Osteocyte (in vitro differentiated cells): Measurements from ENCODE around the gene RBMS3. TPM values are rescaled to one million over a fixed set of nuclear protein-coding genes. Genes with fewer than 3 reads are reported as not detected.

Experiments
- DNase-seq: peaks from one replicate; pipeline ENCODE4 v3.0.0; 2021; ENCODE audit warnings: mixed read lengths; ENCODE audit not compliant: unreplicated experiment; ENCODE audit errors: extremely low spot score
- H3K27ac Mint-ChIP-seq: one replicate; pipeline ENCODE4 v1.8.0; 2021; ENCODE audit warnings: mild to moderate bottlenecking, mixed read lengths; ENCODE audit not compliant: unreplicated experiment
- H3K27me3 Mint-ChIP-seq: one replicate; pipeline ENCODE4 v1.8.0; 2021; ENCODE audit warnings: mixed read lengths; ENCODE audit not compliant: unreplicated experiment
- H3K36me3 Mint-ChIP-seq: one replicate; pipeline ENCODE4 v1.8.0; 2021; ENCODE audit warnings: mixed read lengths; ENCODE audit not compliant: unreplicated experiment
- H3K4me1 Mint-ChIP-seq: one replicate; pipeline ENCODE4 v1.8.0; 2021; ENCODE audit warnings: mixed read lengths; ENCODE audit not compliant: unreplicated experiment
- H3K4me3 Mint-ChIP-seq: one replicate; pipeline ENCODE4 v1.8.0; 2021; ENCODE audit warnings: mild to moderate bottlenecking, moderate library complexity, mixed read lengths; ENCODE audit not compliant: unreplicated experiment
- H3K9me3 Mint-ChIP-seq: one replicate; pipeline ENCODE4 v1.8.0; 2021; ENCODE audit warnings: mixed read lengths; ENCODE audit not compliant: unreplicated experiment
- CTCF ChIP-seq: fragments of 200-600 bp; sonication (generic); IDR thresholded peaks from 2 replicates; pipeline ENCODE4 v1.5.0; 2021; ENCODE audit warnings: antibody characterized with exemption, mild to moderate bottlenecking, moderate library complexity
- total RNA-seq: library from RNA; stranded (reverse); gene quantifications from 2 replicates; pipeline ENCODE4 v1.2.1, GENCODE V29; 2021

Gene RBMS3
- total RNA-seq, 1 donor from 2014 or later = 64.2 TPM

GRCh38 chr3:29978036-29978435 is 697.2 kb downstream of the RBMS3 start:
- TF ChIP-seq CTCF = no peak
- DNase-seq = no peak
- Mint-ChIP-seq H3K36me3 (peaks cover 24% of the 10 kb centered on the region), H3K27me3 (no peaks in the 10 kb centered on the region), H3K27ac (no peak overlapping the region), H3K9me3 (peaks cover 30% of the 10 kb centered on the region), H3K4me1 (peaks cover 2% of the 10 kb centered on the region), H3K4me3 (no peak overlapping the region)

DNA sequence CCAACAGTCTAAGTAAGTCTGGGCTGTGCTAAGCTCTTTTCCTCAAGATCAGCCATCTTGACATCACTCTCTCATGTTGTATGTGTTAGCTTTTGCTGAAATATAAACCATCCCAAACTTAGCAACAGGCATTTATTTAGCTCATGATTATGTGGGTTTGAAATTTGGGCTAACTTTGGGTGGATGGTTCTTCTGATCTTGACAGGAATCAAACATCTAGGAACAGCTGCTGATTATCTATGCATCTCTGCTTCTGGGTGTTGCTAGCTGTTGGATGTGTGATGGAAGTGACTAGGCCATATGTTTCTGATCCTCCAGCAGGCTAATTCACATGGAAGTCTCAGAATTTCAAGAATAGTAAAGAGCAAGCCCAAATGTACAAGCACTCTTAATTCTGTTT is 710.3 kb downstream of the RBMS3 start:
- H3K27me3 Mint-ChIP-seq = no peaks in the 10 kb centered on the region
- peaks cover 2% of the 10 kb centered on the region for H3K4me1 Mint-ChIP-seq
- no peak for TF ChIP-seq CTCF
- H3K4me3 Mint-ChIP-seq = no peak overlapping the region
- H3K9me3 Mint-ChIP-seq = peaks cover 3% of the 10 kb centered on the region
- DNase-seq = no peak
- H3K36me3 Mint-ChIP-seq = peaks cover 23% of the 10 kb centered on the region
- no peak overlapping the region for H3K27ac Mint-ChIP-seq

DNA sequence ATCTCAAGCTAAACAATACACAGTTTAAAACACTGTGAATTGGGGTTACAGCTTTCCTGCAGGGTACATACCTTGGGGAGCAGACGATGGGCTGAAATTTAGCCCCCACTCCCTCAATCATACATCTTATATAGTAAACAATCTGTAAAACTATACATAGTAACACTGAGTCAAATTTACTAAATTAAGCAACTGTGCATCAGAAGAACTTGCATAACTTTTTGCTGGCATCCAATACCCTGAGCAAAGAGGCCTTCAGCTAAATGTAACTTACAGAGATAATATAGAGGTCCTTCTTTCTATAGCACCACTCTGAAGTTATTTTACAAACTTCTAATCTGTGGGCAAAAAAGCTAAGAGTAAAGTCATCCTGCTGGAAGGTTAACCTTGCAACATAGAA is 721.9 kb downstream of the RBMS3 start:
- no peak for TF ChIP-seq CTCF
- DNase-seq = no peak
- H3K27ac Mint-ChIP-seq = no peak overlapping the region
- peaks cover 3% of the 10 kb centered on the region for H3K9me3 Mint-ChIP-seq
- H3K4me3 Mint-ChIP-seq = no peak overlapping the region
- H3K4me1 Mint-ChIP-seq = no peaks in the 10 kb centered on the region
- H3K36me3 Mint-ChIP-seq = peaks cover 19% of the 10 kb centered on the region
- no peaks in the 10 kb centered on the region for H3K27me3 Mint-ChIP-seq

GRCh38 chr3:30003741-30004140 is 722.9 kb downstream of the RBMS3 start:
- no peak for TF ChIP-seq CTCF
- no peaks in the 10 kb centered on the region for H3K27me3 Mint-ChIP-seq
- peaks cover 23% of the 10 kb centered on the region for H3K36me3 Mint-ChIP-seq
- H3K27ac Mint-ChIP-seq = no peak overlapping the region
- no peak for DNase-seq
- H3K9me3 Mint-ChIP-seq = peaks cover 3% of the 10 kb centered on the region
- H3K4me3 Mint-ChIP-seq = no peak overlapping the region
- no peaks in the 10 kb centered on the region for H3K4me1 Mint-ChIP-seq

GRCh38 chr3:30004481-30004880 is 723.6 kb downstream of the RBMS3 start:
- TF ChIP-seq CTCF = no peak
- peaks cover 25% of the 10 kb centered on the region for H3K36me3 Mint-ChIP-seq
- no peaks in the 10 kb centered on the region for H3K27me3 Mint-ChIP-seq
- H3K4me1 Mint-ChIP-seq = no peaks in the 10 kb centered on the region
- DNase-seq = no peak
- no peaks in the 10 kb centered on the region for H3K9me3 Mint-ChIP-seq
- no peak overlapping the region for H3K4me3 Mint-ChIP-seq
- no peak overlapping the region for H3K27ac Mint-ChIP-seq
